ENCODE measurements around the gene OR8H3.
"Not testable (repeated sequence)": the region's sequence is repeated elsewhere in the genome, so short reads cannot be mapped to it uniquely, and the experiment has no call there.

Gene OR8H3, protein sequence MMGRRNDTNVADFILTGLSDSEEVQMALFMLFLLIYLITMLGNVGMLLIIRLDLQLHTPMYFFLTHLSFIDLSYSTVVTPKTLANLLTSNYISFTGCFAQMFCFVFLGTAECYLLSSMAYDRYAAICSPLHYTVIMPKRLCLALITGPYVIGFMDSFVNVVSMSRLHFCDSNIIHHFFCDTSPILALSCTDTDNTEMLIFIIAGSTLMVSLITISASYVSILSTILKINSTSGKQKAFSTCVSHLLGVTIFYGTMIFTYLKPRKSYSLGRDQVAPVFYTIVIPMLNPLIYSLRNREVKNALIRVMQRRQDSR

DNA sequence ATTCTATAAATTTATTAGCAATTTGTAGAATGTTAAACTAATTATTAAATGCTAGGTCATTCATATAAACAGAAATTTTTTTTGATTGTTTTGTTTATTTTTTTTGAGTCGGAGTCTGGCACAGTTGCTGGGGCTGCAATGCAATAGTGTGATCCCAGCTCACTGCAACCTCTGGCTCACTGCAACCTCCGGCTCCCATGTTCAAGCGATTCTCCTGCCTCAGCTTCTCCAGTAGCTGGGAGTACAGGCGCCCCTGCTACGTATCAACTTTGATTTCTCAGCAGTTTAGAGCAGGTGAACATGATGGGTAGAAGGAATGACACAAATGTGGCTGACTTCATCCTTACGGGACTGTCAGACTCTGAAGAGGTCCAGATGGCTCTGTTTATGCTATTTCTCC lies at the start of gene OR8H3:
Gene OR8H3, plus strand, starts transcription at position 301 of the 400 bp plus-strand sequence. Its CDS starts 0 bp downstream, at position 301.
- DNase-seq, result no peak

DNA sequence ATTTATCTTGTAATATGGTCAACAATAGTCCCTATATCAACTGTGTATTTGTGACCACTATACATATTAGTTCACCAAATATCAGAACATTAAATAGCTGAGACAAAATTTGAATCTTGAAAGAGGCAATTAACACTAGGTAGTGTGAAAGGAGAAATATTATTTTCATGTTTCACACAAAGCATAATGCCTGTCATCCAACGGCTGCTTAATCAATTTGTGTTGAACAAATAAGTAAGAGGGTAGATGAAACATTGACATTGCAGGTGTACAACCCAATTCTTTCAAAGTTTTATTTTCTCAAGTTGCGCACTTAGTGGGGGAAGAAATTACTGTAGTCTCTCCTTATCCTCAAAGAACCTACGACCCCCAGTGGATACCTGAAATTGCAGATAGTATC lies 32.5 kb upstream of the OR8H3 start:
- DNase-seq, result no peak

DNA sequence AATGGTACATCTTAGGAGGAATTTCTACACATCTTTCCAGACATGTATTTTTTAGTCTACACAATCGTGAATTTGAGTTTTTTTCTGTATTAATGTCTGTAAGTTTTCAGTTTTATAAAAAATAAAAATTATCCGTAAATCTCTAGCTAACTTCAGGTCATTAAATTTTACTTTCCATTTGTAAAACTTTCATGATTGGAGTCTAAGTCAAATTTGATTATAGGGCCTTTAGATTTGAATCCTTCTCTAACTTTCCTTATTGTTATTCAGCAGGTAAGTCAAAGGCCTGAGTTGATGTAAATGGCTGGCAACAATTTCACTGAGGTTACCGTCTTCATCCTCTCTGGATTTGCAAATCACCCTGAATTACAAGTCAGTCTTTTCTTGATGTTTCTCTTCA lies 29.2 kb upstream of the OR8H3 start, which contains the start of gene OR8I2:
Gene OR8I2, plus strand, starts transcription at position 301 of the 400 bp plus-strand sequence. Its CDS starts 0 bp downstream, at position 301.
- no peak for DNase-seq

DNA sequence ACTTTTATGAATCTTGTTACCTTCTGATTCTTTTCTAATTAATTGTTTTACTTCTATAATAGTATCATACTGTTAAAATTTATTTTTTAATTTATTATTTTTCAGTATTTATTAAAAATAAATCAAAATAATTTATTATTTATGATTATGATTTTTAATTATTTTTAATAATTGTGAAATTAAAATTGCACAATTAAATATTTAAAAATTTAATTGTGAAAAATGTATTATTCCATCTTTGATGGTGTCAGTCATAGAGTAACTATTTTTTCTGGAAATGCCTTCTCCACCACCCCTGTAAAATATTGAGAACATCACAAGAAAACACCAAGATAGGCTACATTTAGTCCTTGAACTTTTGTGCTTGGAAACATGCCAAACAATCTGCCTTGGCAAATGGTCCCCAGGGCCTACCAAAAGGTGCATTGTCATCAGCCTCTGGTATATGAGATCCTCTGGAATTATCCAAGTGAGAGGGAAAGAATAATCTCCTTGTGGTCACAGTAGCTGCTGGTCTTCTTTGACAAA lies 18.9 kb upstream of the OR8H3 start, which contains the start of gene OR8H2:
Gene OR8H2, plus strand, starts transcription at position 478 of the 528 bp plus-strand sequence. CDS start 1,356 bp downstream, outside the sequence.
- DNase-seq, result no peak

DNA sequence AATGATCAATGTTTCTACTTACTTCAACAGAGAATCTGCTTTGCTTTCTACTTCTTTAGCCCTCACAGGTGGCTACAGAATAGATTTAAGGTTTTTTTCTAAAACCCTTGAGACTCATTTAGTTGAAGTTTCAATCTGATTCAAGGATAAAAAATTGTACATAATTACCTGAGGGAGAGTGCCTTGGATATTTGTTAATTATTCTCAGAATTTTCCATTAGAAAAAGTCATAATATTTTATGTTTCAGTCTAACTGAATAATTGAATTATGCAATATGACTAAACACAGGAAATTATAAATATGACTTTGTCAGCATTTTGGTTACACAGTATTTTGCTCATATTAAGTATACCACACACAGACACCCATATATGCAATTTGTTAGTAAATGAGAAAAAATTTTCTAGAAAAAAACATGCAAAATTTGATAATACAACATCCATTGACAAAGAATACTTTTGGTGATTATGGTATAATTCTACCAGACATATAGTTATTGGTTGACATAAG lies 18.0 kb downstream of the OR8H3 start, which contains the start of gene OR8J3:
Gene OR8J3, minus strand, starts transcription at position 51 of the 511 bp plus-strand sequence. CDS start 2,483 bp downstream, outside the sequence.
- no peak for DNase-seq

DNA sequence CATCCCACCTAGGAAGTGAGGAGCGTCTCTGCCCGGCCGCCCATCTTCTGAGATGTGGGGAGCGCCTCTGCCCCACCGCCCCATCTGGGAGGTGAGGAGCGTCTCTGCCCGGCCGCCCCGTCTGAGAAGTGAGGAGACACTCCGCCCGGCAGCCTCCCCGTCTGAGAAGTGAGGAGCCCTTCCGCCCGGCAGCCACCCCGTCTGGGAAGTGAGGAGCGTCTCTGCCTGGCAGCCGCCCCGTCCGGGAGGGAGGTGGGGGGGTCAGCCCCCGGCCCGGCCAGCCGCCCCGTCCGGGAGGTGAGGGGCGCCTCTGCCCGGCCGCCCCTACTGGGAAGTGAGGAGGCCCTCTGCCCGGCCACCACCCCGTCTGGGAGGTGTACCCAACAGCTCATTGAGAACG lies 21.5 kb downstream of the OR8H3 start:
- not testable (repeated sequence) for DNase-seq

DNA sequence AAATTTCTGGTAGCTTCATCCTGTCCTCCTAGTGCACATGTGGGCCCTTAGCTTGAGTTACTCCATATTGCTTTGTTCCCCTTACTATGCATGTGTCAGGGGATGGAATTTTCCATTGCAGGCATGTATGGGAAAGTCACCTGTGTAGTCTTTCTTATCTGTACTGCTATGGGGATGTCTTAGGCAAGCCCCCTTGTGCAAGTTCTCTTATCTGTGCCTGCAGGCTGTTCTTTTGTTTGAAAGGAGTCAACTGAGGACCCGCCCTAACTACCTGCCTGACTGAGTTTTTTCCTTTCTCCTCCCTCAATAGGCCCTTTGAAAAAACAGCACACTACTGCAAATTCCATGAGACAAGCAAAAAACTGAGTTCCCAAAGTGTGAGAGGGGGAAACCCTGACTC lies 29.2 kb downstream of the OR8H3 start:
- DNase-seq, result no peak

DNA sequence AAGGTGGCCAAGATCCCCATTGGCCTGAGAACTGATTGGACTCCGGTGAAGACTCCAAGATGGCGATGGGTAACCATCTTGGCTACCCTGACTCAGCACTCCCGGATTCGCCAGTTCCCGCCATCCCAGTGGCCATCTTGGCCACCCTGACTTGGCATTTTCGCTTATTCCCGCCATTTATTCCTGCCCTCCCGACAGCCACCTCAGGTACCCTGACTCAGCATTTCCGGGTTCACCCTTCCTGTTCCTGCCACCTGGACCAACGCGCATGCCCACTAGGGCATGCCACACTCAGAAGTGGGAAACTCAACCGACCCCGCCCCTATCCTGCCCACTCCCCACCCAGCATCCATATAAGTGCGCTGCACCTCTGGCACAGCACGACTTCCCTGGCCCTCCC lies 30.2 kb downstream of the OR8H3 start:
- no peak for DNase-seq

DNA sequence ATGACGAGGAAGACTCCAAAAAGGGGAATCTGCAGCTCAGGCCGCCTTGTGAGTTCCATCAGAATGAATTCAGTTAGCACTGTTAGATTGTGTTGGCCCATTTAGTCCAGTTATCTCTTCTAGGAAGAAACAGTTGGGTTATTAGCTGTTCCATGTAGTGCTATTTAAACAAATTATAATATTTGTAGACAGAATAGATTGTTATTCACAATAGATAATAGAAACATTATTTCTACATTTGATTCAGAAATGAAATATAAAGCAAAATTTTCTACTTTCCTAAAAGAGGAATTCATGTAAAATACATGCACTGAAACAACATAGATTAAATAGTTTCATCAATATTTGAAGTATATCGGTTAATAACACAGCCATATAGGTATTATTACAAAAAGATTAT lies 38.0 kb downstream of the OR8H3 start, which contains the start of gene OR8K5:
Gene OR8K5, minus strand, starts transcription at position 101 of the 400 bp plus-strand sequence. Its CDS starts 0 bp downstream, at position 101.
- DNase-seq, result no peak

DNA sequence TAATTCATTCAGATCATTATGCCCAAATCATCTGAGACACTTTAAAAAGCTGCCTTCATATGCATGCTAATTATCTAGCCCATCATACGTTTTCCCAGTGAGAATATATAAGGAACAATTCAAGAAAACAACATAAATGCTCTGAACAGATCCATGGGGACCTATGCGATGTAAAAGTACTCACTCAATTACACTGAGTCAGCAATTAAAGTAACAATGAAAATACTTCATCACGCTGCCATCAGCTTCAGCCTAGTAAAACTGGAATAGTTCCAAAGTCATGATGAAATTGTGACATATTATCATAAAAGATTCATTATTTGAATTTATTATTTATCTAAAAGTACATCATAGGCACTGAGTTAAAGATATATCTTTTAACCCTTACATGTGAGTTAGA lies 41.6 kb downstream of the OR8H3 start:
- no peak for DNase-seq

DNA sequence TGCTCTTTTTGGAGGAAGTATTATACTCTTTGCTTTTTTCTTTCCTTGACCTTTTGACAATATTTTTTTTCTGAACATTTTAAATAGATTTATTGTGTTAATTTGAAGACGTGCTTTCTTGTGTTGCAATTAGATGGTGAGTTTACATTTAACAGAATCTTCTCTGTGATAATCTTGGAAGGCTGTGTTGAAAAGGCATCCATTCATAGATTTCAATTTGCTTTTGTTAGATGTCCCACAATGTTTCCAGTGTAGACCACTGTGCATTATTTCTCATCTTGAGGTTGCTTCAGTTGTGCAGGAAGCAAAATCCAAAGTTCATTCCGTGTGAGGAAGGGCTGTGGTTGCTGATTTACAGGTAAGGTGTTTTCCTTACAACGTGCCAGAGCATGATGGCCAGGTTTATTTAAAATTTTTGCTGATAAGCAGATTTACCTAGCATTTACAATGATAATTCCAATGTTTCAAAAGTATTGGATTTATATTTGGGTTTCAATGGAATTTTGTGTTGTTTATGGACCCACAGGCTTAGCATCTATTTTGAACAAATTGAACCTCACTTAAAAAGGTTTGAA lies 50.2 kb downstream of the OR8H3 start:
- DNase-seq, result no peak
